Memory B cell (primary cell): ENCODE data around the gene ARID4B.
A peak's percentile ranks its signal among the peaks of the same experiment; 100 is the strongest.

ENCODE experiments used
- ATAC-seq: fragments of 150-1000 bp; cut with Tn5 transposase; 2 replicates; pipeline ENCODE4 v1.10.0; 2021; ENCODE audit warnings: low read depth, mild to moderate bottlenecking, moderate library complexity
- DNase-seq, 2 donors: peaks; one replicate each; pipeline ENCODE4 v3.0.0; 2022; ENCODE audit warnings: low spot score in 2 of 2
- H3K27ac Mint-ChIP-seq: one replicate; pipeline ENCODE4 v1.8.0; 2022; ENCODE audit warnings: mild to moderate bottlenecking, moderate library complexity, mixed read lengths
- H3K27me3 Mint-ChIP-seq: one replicate; pipeline ENCODE4 v1.8.0; 2022; ENCODE audit warnings: mixed read lengths
- H3K36me3 Mint-ChIP-seq: one replicate; pipeline ENCODE4 v1.8.0; 2022; ENCODE audit warnings: mild to moderate bottlenecking, mixed read lengths
- H3K4me1 Mint-ChIP-seq: one replicate; pipeline ENCODE4 v1.8.0; 2022; ENCODE audit warnings: mixed read lengths
- H3K4me3 Mint-ChIP-seq: one replicate; pipeline ENCODE4 v1.8.0; 2022; ENCODE audit warnings: mild to moderate bottlenecking, moderate library complexity, mixed read lengths
- H3K9me3 Mint-ChIP-seq: one replicate; pipeline ENCODE4 v1.8.0; 2022; ENCODE audit warnings: mixed read lengths

The ARID4B gene

DNA sequence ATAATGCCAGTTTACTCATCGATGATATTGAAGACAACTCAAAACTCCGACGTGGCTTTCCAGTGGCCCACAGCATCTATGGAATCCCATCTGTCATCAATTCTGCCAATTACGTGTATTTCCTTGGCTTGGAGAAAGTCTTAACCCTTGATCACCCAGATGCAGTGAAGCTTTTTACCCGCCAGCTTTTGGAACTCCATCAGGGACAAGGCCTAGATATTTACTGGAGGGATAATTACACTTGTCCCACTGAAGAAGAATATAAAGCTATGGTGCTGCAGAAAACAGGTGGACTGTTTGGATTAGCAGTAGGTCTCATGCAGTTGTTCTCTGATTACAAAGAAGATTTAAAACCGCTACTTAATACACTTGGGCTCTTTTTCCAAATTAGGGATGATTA lies 14.1 kb upstream of the ARID4B start:
- H3K27me3 Mint-ChIP-seq, result no peaks in the 10 kb centered on the region
- ATAC-seq (no peak), DNase-seq (no peak)
- H3K9me3 Mint-ChIP-seq, result no peaks in the 10 kb centered on the region
- H3K36me3 Mint-ChIP-seq, result peaks cover 30% of the 10 kb centered on the region
- peaks cover 3% of the 10 kb centered on the region for H3K4me1 Mint-ChIP-seq
- no peak overlapping the region for H3K4me3 Mint-ChIP-seq
- no peak overlapping the region for H3K27ac Mint-ChIP-seq

DNA sequence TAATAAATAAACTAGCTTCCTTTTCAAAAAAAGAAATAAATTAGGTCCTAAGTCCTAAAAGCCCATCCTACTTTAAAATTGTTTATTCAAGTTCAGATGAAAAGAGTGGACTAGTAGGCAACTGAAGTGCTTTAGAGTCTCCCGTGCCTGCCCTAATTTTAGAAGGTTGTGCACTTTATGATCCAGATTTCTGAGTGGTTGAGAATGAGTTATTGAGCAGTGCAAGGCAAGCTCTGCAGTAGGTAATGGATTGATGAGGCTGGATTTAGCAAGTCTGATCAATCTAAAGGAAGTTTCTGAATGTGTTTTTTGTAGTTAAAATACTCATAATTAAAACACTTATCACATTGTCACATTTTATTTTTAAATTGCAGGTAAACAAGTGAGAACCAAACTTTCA lies 13.4 kb upstream of the ARID4B start:
- no peaks in the 10 kb centered on the region for H3K27me3 Mint-ChIP-seq
- H3K9me3 Mint-ChIP-seq, result no peaks in the 10 kb centered on the region
- no peak overlapping the region for H3K27ac Mint-ChIP-seq
- peaks cover 35% of the 10 kb centered on the region for H3K36me3 Mint-ChIP-seq
- ATAC-seq (no peak), DNase-seq (no peak)
- peaks cover 8% of the 10 kb centered on the region for H3K4me1 Mint-ChIP-seq
- no peak overlapping the region for H3K4me3 Mint-ChIP-seq

GRCh38 chr1:235339746-235340145 lies 11.8 kb upstream of the ARID4B start:
- peaks cover 6% of the 10 kb centered on the region for H3K4me1 Mint-ChIP-seq
- H3K4me3 Mint-ChIP-seq, result no peak overlapping the region
- no peaks in the 10 kb centered on the region for H3K27me3 Mint-ChIP-seq
- DNase-seq, result no peak
- ATAC-seq, result no peak
- peaks cover 32% of the 10 kb centered on the region for H3K36me3 Mint-ChIP-seq
- peak overlapping the region; percentile 47 for H3K27ac Mint-ChIP-seq
- H3K9me3 Mint-ChIP-seq, result no peaks in the 10 kb centered on the region

DNA sequence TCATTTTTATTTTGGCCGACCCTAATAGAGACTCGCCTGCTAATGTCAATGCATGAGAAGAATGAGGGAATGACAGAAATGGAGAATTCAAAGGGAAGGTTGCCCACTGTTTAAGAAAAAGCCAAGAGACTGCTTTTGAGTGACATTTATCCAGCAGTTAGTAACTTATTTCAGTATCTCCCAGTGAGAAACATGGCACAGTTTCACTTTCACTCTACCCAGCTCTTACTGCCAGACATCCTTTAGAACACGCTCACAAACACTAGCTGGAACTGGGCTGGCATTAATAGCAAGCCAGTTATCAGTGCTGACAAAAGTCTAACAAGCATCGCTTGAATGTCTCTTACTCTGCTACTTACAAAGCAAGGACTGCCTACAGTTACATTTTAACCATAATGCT lies 8.9 kb upstream of the ARID4B start:
- Mint-ChIP-seq H3K27ac (peak overlapping the region; percentile 35), H3K4me1 (peaks cover 14% of the 10 kb centered on the region), H3K27me3 (no peaks in the 10 kb centered on the region), H3K36me3 (peaks cover 19% of the 10 kb centered on the region), H3K9me3 (no peaks in the 10 kb centered on the region), H3K4me3 (no peak overlapping the region)
- ATAC-seq, result peak; percentile 38
- DNase-seq, result no peak

GRCh38 chr1:235331401-235331800 lies 3.4 kb upstream of the ARID4B start:
- H3K27ac Mint-ChIP-seq, result no peak overlapping the region
- DNase-seq (no peak), ATAC-seq (no peak)
- H3K4me1 Mint-ChIP-seq, result peaks cover 23% of the 10 kb centered on the region
- H3K27me3 Mint-ChIP-seq, result no peaks in the 10 kb centered on the region
- peaks cover 8% of the 10 kb centered on the region for H3K36me3 Mint-ChIP-seq
- H3K9me3 Mint-ChIP-seq, result no peaks in the 10 kb centered on the region
- H3K4me3 Mint-ChIP-seq, result no peak overlapping the region

DNA sequence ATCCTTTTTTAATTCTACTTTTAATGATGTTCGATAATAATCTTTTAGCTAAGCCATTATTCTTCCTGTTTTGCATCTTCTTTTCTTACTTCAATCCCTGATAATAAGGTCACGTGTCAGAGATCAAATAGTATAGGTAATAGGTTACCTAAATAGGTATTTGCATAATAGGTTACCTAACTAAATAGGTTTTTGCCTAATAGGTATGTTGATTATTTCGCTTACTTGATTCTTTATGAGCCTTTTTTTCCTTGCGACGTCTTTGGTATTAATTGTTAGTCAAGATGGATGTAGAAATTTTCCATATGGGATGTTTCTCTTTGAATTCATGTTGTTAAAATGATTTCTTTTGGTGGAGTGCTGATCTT lies 2.9 kb upstream of the ARID4B start:
- no peak for DNase-seq
- Mint-ChIP-seq H3K27ac (no peak overlapping the region), H3K4me3 (no peak overlapping the region), H3K9me3 (no peaks in the 10 kb centered on the region), H3K4me1 (peaks cover 26% of the 10 kb centered on the region), H3K36me3 (peaks cover 6% of the 10 kb centered on the region), H3K27me3 (no peaks in the 10 kb centered on the region)
- ATAC-seq, result no peak

DNA sequence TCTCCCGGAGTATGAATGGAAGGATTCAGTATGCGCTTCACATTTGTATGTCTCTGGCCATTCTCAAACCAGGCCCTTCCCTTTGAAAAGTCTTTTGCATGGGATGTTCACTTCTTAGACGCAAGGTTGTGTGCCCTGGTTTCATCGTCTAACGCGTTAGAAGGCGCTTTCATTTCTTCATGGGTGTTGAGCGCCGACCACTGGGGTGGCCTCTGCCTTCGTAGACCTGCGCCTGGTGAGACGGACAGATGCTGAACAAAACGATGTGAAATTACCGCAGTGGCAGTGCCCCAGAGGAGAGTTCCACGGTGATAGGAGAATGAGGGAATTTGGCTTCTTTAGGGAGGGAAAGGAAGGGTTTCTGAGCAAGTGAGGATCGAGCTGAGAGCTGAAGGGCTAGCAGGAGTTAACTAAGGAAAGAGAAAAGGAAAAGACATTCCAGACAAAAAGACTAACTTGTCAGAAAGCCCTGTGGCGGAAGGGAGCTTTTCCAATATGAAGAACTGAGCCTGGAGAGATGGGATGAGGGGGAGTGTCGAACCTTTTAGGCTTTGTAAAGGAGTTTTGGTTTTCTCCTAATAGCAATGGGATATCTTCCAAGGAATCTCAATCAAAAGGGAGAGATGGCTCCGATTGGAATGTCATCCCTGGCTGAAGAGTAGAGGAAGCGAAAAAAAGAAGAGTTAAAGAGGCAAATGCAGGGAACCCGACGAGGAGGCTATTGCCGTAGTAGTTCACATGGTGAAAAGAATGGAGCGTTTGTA lies 1.3 kb upstream of the ARID4B start:
- Mint-ChIP-seq H3K27ac (no peak overlapping the region), H3K36me3 (peaks cover 2% of the 10 kb centered on the region), H3K27me3 (no peaks in the 10 kb centered on the region), H3K4me1 (peaks cover 32% of the 10 kb centered on the region), H3K4me3 (no peak overlapping the region), H3K9me3 (no peaks in the 10 kb centered on the region)
- DNase-seq (peak in 1 of 2 donors; percentile 49), ATAC-seq (peak; percentile 23)

GRCh38 chr1:235328271-235329138 lies 526 bp upstream of the ARID4B start, which contains the start of gene GGPS1:
Gene GGPS1 (plus strand): TSS chr1:235328570. CDS start chr1:235335265, 6,695 bp downstream.
- ATAC-seq, result peak; percentile 73
- Mint-ChIP-seq H3K27me3 (no peaks in the 10 kb centered on the region), H3K4me1 (peaks cover 28% of the 10 kb centered on the region), H3K36me3 (peaks cover 2% of the 10 kb centered on the region), H3K4me3 (no peak within 1 kb of the TSS), H3K9me3 (no peaks in the 10 kb centered on the region), H3K27ac (no peak within 1 kb of the TSS)
- DNase-seq, result peak; percentile 86 to 94

DNA sequence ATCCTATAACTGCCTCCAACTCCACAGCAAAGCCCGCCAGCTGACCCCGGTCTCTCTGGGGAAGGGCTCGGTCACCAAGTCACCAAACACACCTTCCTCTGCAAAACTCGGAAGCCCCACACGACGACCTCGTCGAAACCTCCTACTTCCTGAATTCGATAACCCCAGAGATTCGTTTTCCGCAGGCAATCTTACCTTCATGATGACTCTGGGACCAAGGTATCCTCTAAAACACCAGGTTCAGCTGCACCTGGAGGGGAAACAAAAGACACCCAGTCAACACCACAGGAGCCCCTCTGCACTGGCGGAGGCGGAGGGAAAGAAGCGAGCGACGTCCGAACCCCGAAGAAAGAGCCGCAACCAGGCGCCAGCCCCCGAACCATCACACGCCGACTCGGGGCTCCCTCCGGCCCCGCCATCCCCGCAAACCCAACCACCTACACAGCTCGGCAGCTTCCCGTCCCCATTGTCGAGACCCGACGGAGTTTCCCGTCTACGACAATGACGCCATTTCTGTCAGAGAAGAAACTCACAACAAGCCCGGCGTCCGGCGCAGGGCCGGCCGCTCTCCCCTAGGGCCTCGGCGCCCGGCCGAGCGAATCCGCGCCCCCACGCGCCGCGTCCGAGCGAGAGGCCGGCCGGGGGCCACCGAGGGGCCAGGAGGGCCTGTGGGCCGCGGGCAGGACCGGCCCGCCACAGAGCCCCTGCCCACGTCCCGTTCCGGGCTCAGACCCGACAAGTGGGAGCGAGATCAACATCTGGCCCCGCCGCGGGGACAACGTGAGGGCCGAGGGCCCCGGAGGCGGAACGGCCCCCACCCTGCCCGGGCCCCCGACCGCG lies 1.0 kb downstream of the ARID4B start:
- peak; percentile 67 for DNase-seq
- peak; percentile 23 for ATAC-seq
- peaks cover 9% of the 10 kb centered on the region for H3K36me3 Mint-ChIP-seq

GRCh38 chr1:235325854-235326253 lies 2.1 kb downstream of the ARID4B start:
- no peaks in the 10 kb centered on the region for H3K9me3 Mint-ChIP-seq
- no peaks in the 10 kb centered on the region for H3K27me3 Mint-ChIP-seq
- peaks cover 30% of the 10 kb centered on the region for H3K4me1 Mint-ChIP-seq
- no peak overlapping the region for H3K27ac Mint-ChIP-seq
- H3K4me3 Mint-ChIP-seq, result peak overlapping the region; percentile 95
- DNase-seq (no peak), ATAC-seq (no peak)
- peaks cover 12% of the 10 kb centered on the region for H3K36me3 Mint-ChIP-seq

More for the DNA sequence above, 1.0 kb downstream of the ARID4B start:
- Mint-ChIP-seq H3K4me3 (peak overlapping the region; percentile 95), H3K27ac (no peak overlapping the region), H3K27me3 (no peaks in the 10 kb centered on the region), H3K9me3 (no peaks in the 10 kb centered on the region), H3K4me1 (peaks cover 33% of the 10 kb centered on the region)

- no peak for ATAC-seq
- peak overlapping the region; percentile 41 for H3K4me3 Mint-ChIP-seq
- no peak for DNase-seq
- H3K36me3 Mint-ChIP-seq, result peaks cover 19% of the 10 kb centered on the region
- no peaks in the 10 kb centered on the region for H3K27me3 Mint-ChIP-seq
- no peak overlapping the region for H3K27ac Mint-ChIP-seq
- peaks cover 34% of the 10 kb centered on the region for H3K4me1 Mint-ChIP-seq
- H3K9me3 Mint-ChIP-seq, result no peaks in the 10 kb centered on the region
These were observed 2.8 kb downstream of the ARID4B start for GRCh38 chr1:235325139-235325538.

- Mint-ChIP-seq H3K4me1 (peaks cover 34% of the 10 kb centered on the region), H3K36me3 (peaks cover 19% of the 10 kb centered on the region), H3K27ac (peak overlapping the region; percentile 25), H3K9me3 (no peaks in the 10 kb centered on the region), H3K4me3 (peak overlapping the region; percentile 74), H3K27me3 (no peaks in the 10 kb centered on the region)
- DNase-seq, result no peak
- ATAC-seq, result no peak
These were observed 3.7 kb downstream of the ARID4B start for GRCh38 chr1:235324296-235324695.

DNA sequence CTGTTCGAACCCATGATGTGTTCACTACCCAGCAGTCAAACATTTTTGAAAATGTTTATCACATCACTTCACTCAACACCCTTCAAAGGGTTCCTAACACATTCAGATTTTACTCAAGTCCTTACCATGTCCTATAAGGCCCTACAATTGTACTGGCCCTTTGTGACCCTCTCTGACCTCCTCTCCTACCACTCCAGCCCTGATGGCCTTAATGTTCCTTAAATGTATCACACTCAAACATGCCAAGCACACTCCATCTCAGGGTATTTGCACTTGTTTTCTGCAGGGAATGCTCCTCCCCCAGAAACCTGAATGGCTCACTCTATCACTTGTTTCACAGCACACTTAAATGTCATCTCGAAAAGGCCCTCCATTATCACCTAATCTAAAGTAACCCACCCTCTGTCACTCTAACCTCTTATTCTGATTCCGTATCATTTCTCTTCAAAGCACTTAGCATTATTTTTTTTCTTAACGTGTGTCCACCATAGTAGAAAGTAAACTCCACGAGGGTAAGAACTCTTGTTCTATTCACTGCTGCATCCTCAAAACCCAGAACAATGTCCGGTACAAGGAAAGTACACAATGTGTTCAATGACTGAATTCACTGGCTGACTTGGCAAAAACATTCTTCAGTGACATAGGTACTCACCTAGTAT lies 7.3 kb downstream of the ARID4B start:
- H3K4me3 Mint-ChIP-seq, result no peak overlapping the region
- H3K4me1 Mint-ChIP-seq, result peaks cover 45% of the 10 kb centered on the region
- H3K9me3 Mint-ChIP-seq, result no peaks in the 10 kb centered on the region
- no peak for DNase-seq
- no peaks in the 10 kb centered on the region for H3K27me3 Mint-ChIP-seq
- no peak for ATAC-seq
- H3K27ac Mint-ChIP-seq, result peak overlapping the region; percentile 2
- H3K36me3 Mint-ChIP-seq, result peaks cover 25% of the 10 kb centered on the region
